ENCODE data around the gene DIAPH2. TPM values are rescaled to one million over a fixed set of nuclear protein-coding genes. Genes with fewer than 3 reads are reported as not detected.

DIAPH2 gene
- total RNA-seq, 1 experiment from 2014 or later, result 10.4 TPM

DNA sequence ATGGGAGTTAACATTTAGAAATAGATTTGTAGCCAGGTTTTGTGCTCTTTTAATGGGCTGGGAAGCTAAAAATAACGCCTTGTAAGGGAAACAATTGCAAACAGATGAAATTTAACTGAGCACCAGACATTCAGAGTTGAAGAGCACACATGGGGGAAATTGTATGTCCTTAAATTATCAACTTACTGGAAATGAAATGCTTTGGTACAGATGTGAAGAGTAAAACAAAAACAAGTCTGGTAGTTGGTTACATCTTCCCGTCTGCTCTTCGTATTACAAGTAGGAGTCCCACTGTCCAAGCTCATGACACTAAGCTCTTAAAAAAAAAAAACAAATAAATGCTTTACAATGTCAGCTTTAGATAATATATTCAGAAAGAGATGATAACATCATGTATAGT, 139.5 kb downstream of the DIAPH2 start:
- no TSS peak for BruUV-seq (replicated peaks)
- Histone ChIP-seq H3K9me3 (ENCODE audit: low read depth, low read length, poor library complexity, severe bottlenecking) (no peaks in the 10 kb centered on the region), H3K27me3 (replicated peaks; ENCODE audit: insufficient read depth, low read depth, low read length, poor library complexity) (no peaks in the 10 kb centered on the region), H3K4me3 (ENCODE audit: low read depth, low read length, poor library complexity, severe bottlenecking) (no peak overlapping the region), H3K4me1 (ENCODE audit: insufficient read depth, low read length, poor library complexity, severe bottlenecking) (no peaks in the 10 kb centered on the region), H3K36me3 (ENCODE audit: insufficient read depth, low read length, poor library complexity, severe bottlenecking) (no peaks in the 10 kb centered on the region), H3K27ac (ENCODE audit: low read depth, low read length, poor library complexity, severe bottlenecking) (no peak overlapping the region)
- ChIA-PET POLR2A (ENCODE audit: low non-redundant PET) (interaction anchor here (0.7 kb wide), 1 partner anchor 202 kb away, joined by 10 read pairs; no protein-coding TSS in a partner anchor), CTCF (no interaction called here)
- TF ChIP-seq EZH2 (IDR thresholded peaks at IDR 0.05; ENCODE audit: borderline replicate concordance, low read depth, low read length, poor library complexity, severe bottlenecking), result no peak
- TF ChIP-seq, protein P1, sequence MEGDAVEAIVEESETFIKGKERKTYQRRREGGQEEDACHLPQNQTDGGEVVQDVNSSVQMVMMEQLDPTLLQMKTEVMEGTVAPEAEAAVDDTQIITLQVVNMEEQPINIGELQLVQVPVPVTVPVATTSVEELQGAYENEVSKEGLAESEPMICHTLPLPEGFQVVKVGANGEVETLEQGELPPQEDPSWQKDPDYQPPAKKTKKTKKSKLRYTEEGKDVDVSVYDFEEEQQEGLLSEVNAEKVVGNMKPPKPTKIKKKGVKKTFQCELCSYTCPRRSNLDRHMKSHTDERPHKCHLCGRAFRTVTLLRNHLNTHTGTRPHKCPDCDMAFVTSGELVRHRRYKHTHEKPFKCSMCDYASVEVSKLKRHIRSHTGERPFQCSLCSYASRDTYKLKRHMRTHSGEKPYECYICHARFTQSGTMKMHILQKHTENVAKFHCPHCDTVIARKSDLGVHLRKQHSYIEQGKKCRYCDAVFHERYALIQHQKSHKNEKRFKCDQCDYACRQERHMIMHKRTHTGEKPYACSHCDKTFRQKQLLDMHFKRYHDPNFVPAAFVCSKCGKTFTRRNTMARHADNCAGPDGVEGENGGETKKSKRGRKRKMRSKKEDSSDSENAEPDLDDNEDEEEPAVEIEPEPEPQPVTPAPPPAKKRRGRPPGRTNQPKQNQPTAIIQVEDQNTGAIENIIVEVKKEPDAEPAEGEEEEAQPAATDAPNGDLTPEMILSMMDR (conservative IDR thresholded peaks at IDR 0.05; ENCODE audit: low read depth, low read length), result no peak
- no peak for DNase-seq (ENCODE audit: low spot score)
- intact Hi-C loops (cut with micrococcal nuclease; ENCODE audit: unreplicated experiment), result no loop called here

DNA sequence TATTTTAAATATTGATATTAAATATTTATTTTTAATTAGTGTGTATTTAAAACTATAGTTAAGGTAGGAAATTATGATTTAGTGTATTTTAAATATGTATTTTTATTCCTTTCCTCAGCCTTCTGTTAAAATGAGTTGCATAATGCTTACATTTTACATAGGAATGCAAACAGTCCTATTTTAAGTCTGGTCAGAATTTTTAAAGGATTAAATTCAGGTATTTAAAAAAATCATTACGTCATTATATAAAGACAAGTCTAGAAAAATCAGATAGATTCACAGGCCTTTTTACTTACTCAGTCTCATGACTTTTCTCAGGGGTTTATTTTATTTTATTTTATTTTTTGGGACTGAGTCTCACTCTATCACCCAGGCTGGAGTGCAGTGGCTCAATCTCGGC, 148.7 kb downstream of the DIAPH2 start:
- CTCF ChIA-PET, result no interaction called here
- Histone ChIP-seq H3K4me1 (ENCODE audit: insufficient read depth, low read length, poor library complexity, severe bottlenecking) (no peaks in the 10 kb centered on the region), H3K9me3 (ENCODE audit: low read depth, low read length, poor library complexity, severe bottlenecking) (no peaks in the 10 kb centered on the region), H3K27ac (ENCODE audit: low read depth, low read length, poor library complexity, severe bottlenecking) (no peak overlapping the region), H3K4me3 (ENCODE audit: low read depth, low read length, poor library complexity, severe bottlenecking) (no peak overlapping the region), H3K27me3 (replicated peaks; ENCODE audit: insufficient read depth, low read depth, low read length, poor library complexity) (no peaks in the 10 kb centered on the region), H3K36me3 (ENCODE audit: insufficient read depth, low read length, poor library complexity, severe bottlenecking) (no peaks in the 10 kb centered on the region)
- intact Hi-C loops (cut with micrococcal nuclease; ENCODE audit: unreplicated experiment), result no loop called here
- no peak for TF ChIP-seq EZH2 (IDR thresholded peaks at IDR 0.05; ENCODE audit: borderline replicate concordance, low read depth, low read length, poor library complexity, severe bottlenecking)
- TF ChIP-seq, protein P1 (conservative IDR thresholded peaks at IDR 0.05; ENCODE audit: low read depth, low read length), result no peak
- POLR2A ChIA-PET (ENCODE audit: low non-redundant PET), result no interaction called here
- no peak for DNase-seq (ENCODE audit: low spot score)
- no TSS peak for BruUV-seq (replicated peaks)

DNA sequence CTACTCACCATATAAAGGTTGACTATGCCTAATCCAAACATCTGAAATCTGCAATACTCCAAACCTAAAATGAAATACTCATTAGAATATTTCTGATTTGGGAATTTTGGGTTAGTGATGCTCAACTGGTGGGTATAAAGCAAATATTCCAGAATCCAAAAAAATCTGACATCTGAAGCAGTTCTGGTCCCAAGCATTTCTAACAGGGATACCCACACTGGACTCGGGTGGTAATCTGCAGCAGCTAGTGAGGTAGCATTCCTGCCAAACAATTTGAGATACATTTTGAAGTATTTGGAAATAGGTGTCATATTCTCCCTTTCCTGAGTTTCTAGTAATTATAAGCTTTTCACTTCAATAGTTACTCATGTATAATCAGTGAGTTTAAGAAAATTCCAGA, 149.5 kb downstream of the DIAPH2 start:
- H3K4me3 ChIP-seq (ENCODE audit: low read depth, low read length, poor library complexity, severe bottlenecking), result no peak overlapping the region
- H3K4me1 ChIP-seq (ENCODE audit: insufficient read depth, low read length, poor library complexity, severe bottlenecking), result no peaks in the 10 kb centered on the region
- ChIA-PET POLR2A (ENCODE audit: low non-redundant PET) (no interaction called here), CTCF (no interaction called here)
- BruUV-seq (replicated peaks), result no TSS peak
- TF ChIP-seq EZH2 (IDR thresholded peaks at IDR 0.05; ENCODE audit: borderline replicate concordance, low read depth, low read length, poor library complexity, severe bottlenecking), result no peak
- TF ChIP-seq, protein P1 (conservative IDR thresholded peaks at IDR 0.05; ENCODE audit: low read depth, low read length), result no peak
- H3K36me3 ChIP-seq (ENCODE audit: insufficient read depth, low read length, poor library complexity, severe bottlenecking), result no peaks in the 10 kb centered on the region
- intact Hi-C loops (cut with micrococcal nuclease; ENCODE audit: unreplicated experiment), result no loop called here
- no peaks in the 10 kb centered on the region for H3K27me3 ChIP-seq (replicated peaks; ENCODE audit: insufficient read depth, low read depth, low read length, poor library complexity)
- H3K27ac ChIP-seq (ENCODE audit: low read depth, low read length, poor library complexity, severe bottlenecking), result no peak overlapping the region
- H3K9me3 ChIP-seq (ENCODE audit: low read depth, low read length, poor library complexity, severe bottlenecking), result no peaks in the 10 kb centered on the region
- no peak for DNase-seq (ENCODE audit: low spot score)
